GM12878 (cell line): ENCODE measurements around the gene ARHGAP32. TPM values are rescaled to one million over a fixed set of nuclear protein-coding genes. Genes with fewer than 3 reads are reported as not detected.

ENCODE experiments used
- ATAC-seq: fragments of 200-7000 bp; cut with Tn5 transposase; 3 replicates; pipeline ENCODE4 v1.9.1; 2020; ENCODE audit warnings: mild to moderate bottlenecking, moderate library complexity
- BruUV-seq: library from RNA; stranded (reverse); fragments of 400-500 nt; replicated peaks from 2 replicates; lab custom pipeline; 2021; lab: Mats Ljungman, UMichigan
- CTCF ChIA-PET: fragments of 300-600 bp; sonication (Branson Sonifier 250); formaldehyde crosslinking; extraction: SDS; loops from one replicate; lab custom pipeline; 2021; ENCODE audit warnings: inconsistent platforms; lab: Yijun Ruan, JAX
- POLR2A ChIA-PET: fragments of 350-600 bp; formaldehyde crosslinking; extraction: SDS; loops from one replicate; lab custom pipeline; 2021; ENCODE audit warnings: inconsistent platforms; lab: Charles Lee
- RAD21 ChIA-PET: fragments of 300-600 bp; sonication (Branson Sonifier 250); formaldehyde crosslinking; loops from one replicate; lab custom pipeline; 2023; ENCODE audit warnings: antibody characterized with exemption; ENCODE audit not compliant: unreplicated experiment; lab: Charles Lee
- SMC1A ChIA-PET: fragments of 300-600 bp; sonication (Branson Sonifier 250); formaldehyde crosslinking; loops from one replicate; lab custom pipeline; 2023; ENCODE audit not compliant: unreplicated experiment, uncharacterized antibody; lab: Charles Lee
- DNase-seq: peaks from one replicate; pipeline ENCODE4 v3.0.0-alpha.2; 2011; ENCODE audit warnings: low read depth, low spot score
- FAIRE-seq: peaks from 3 replicates; lab custom pipeline; 2011; peaks lifted over from hg19 to GRCh38; lab: Jason Lieb, UNC
- H2AFZ ChIP-seq: 2 replicates; pipeline ENCODE4 v1.6.0; 2011; ENCODE audit warnings: low read depth, low read length, control low read depth; ENCODE audit not compliant: control insufficient read depth
- H3K27ac ChIP-seq: 2 replicates; pipeline ENCODE4 v1.5.1; 2011; ENCODE audit warnings: control low read depth; ENCODE audit not compliant: control insufficient read depth, insufficient read depth
- H3K27me3 ChIP-seq, 2 experiments: replicated peaks in 1 of 2; 2 replicates each; pipeline versions ENCODE4 v1.6.0 to v1.6.1; 2011; ENCODE audit warnings: low read length in 1 of 2; ENCODE audit not compliant: control insufficient read depth in 2 of 2, insufficient read depth in 2 of 2
- H3K36me3 ChIP-seq, 2 experiments: 2 replicates each; pipeline ENCODE4 v1.5.1; 2011; ENCODE audit warnings: low read length in 1 of 2; ENCODE audit not compliant: control insufficient read depth in 2 of 2, insufficient read depth in 2 of 2
- H3K4me1 ChIP-seq: 2 replicates; pipeline ENCODE4 v1.6.1; 2011; ENCODE audit warnings: mild to moderate bottlenecking, low read length, moderate library complexity, mixed read lengths; ENCODE audit not compliant: control insufficient read depth, insufficient read depth
- H3K4me2 ChIP-seq: 2 replicates; pipeline ENCODE4 v1.6.0; 2011; ENCODE audit warnings: control low read depth; ENCODE audit not compliant: control insufficient read depth, insufficient read depth
- H3K4me3 ChIP-seq: fragments of 200-600 bp; sonication (generic); 2 replicates; pipeline ENCODE4 v1.5.1; 2016
- H3K79me2 ChIP-seq: 2 replicates; pipeline ENCODE4 v1.6.0; 2011; ENCODE audit warnings: low read length; ENCODE audit not compliant: control insufficient read depth, insufficient read depth
- H3K9ac ChIP-seq: 2 replicates; pipeline ENCODE4 v1.8.0; 2011; ENCODE audit warnings: low read length, control low read depth, mixed read lengths; ENCODE audit not compliant: control insufficient read depth, insufficient read depth
- H3K9me3 ChIP-seq: replicated peaks from 3 replicates; pipeline ENCODE4 v1.5.1; 2011; ENCODE audit warnings: mild to moderate bottlenecking, low read length; ENCODE audit not compliant: control insufficient read depth, insufficient read depth
- H4K20me1 ChIP-seq: 2 replicates; pipeline ENCODE4 v1.6.0; 2011; ENCODE audit not compliant: control insufficient read depth, insufficient read depth
- ESRRA ChIP-seq: IDR thresholded peaks from 2 replicates; pipeline ENCODE4 v1.6.1; 2012; ENCODE audit warnings: mild to moderate bottlenecking, low read length, improper control_type of control experiment
- GATAD2B ChIP-seq: fragments of 450-650 bp; conservative IDR thresholded peaks from 2 replicates; pipeline ENCODE4 v1.6.1; 2017; ENCODE audit warnings: low read depth, mild to moderate bottlenecking, moderate library complexity
- POU2F2 ChIP-seq: IDR thresholded peaks from 3 replicates; pipeline ENCODE4 v1.6.1; 2011; ENCODE audit warnings: low read depth, mild to moderate bottlenecking, low read length, borderline replicate concordance
- ZNF384 ChIP-seq: IDR thresholded peaks from 2 replicates; pipeline ENCODE4 v1.6.1; 2012; ENCODE audit warnings: low read depth, mild to moderate bottlenecking, low read length, improper control_type of control experiment, borderline replicate concordance
- WGBS: methylation state at CpG from one replicate; pipeline ENCODE4 v1.1.6; 2016; ENCODE audit warnings: low lambda C conversion rate; ENCODE audit not compliant: insufficient replicate concordance, insufficient coverage; ENCODE audit errors: missing lambda C conversion rate; 5-methylcytosine and 5-hydroxymethylcytosine counted together
- in situ Hi-C: fragments of 300-500 bp; cut with MboI; formaldehyde crosslinking; loops from 9 replicates; pipeline ENCODE4 v1.14.3; 2018; ENCODE audit warnings: mixed read lengths
- intact Hi-C: fragments of 100-400 bp; cut with micrococcal nuclease; formaldehyde crosslinking; loops from one replicate; pipeline ENCODE4 v1.14.2; 2022; ENCODE audit not compliant: unreplicated experiment
- polyA plus RNA-seq, 11 experiments: library from polyadenylated mRNA; depleted of rRNA in 4 of 11; unstranded in 6 of 11; stranded (reverse) in 5 of 11; fragments of >200 nt; fragmentation: Nextera tagmentation in 4 of 11; fragmentation: Illumina TruSeq in 1 of 11; extraction: Ambion mirVana in 4 of 11; extraction: Trizol in 1 of 11; gene quantifications; 1 replicate in 1 of 11; 2 replicates in 10 of 11; pipeline versions ENCODE4 v1.2.1 to v1.2.3, GENCODE V29; 2011 to 2016; ENCODE audit warnings: inconsistent platforms in 2 of 11, missing spikeins in 2 of 11, low read depth in 1 of 11
- total RNA-seq, 4 experiments: library from RNA; depleted of rRNA in 3 of 4; stranded (reverse); fragments of >200 nt in 3 of 4; fragmentation: Illumina TruSeq in 1 of 4; extraction: Trizol in 1 of 4; gene quantifications; 2 replicates each; pipeline versions ENCODE4 v1.2.1 to v1.2.3, GENCODE V29; 2013 to 2021
- TF ChIP-seq, protein P1 (sequence below): fragments of 450-650 bp; formaldehyde crosslinking; IDR thresholded peaks from 2 replicates; pipeline ENCODE4 v1.5.0; 2022; ENCODE audit warnings: mild to moderate bottlenecking, missing genetic modification characterization
- TF ChIP-seq, protein P2 (sequence below): IDR thresholded peaks from 2 replicates; pipeline ENCODE4 v1.6.1; 2012; ENCODE audit warnings: low read depth, low read length, improper control_type of control experiment

Gene ARHGAP32
- total and polyA plus RNA-seq, 10 of the 15 experiments (the other 5 are each of a cell fraction or from before 2014, with no cell fraction given): under 0.01 to 0.46 (median 0.12) TPM; not detected in 1

DNA sequence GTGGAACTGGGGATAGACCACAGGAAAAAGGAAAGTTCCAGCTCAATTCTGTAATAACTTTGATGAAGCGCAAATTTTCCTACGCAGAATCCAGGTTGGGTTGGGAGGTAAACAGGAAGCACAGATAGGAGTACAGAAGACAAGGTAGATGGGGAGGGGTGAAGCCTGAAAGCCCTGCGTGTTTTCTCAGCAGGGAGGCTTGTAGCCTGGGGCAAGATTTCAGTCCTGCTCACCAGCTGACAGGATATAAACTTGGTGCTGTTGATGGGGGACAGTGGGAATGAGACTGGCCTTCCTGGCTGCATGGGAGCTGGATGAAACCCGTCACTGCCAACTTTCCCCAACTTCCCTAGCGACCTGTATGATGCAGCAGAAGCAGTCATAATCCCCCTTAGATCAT lies 114.9 kb downstream of the ARHGAP32 start:
- ATAC-seq (no peak), DNase-seq (no peak), FAIRE-seq (no peak)
- 19% methylated on average over 5 of the region's 5 CpGs for WGBS
- ChIA-PET RAD21 (no interaction called here), SMC1A (interaction anchor here (1.2 kb wide), 1 partner anchor 42 kb away, joined by 3 read pairs; no protein-coding TSS in a partner anchor), POLR2A (no interaction called here), CTCF (interaction anchor here (0.8 kb wide), 1 partner anchor 191 kb away, joined by 4 read pairs; no protein-coding TSS in a partner anchor)
- Histone ChIP-seq H3K9ac (no peak overlapping the region), H3K4me3 (no peak overlapping the region), H4K20me1 (no peaks in the 10 kb centered on the region), H3K4me1 (no peaks in the 10 kb centered on the region), H3K36me3 (no peaks in the 10 kb centered on the region), H3K27me3 (no peaks in the 10 kb centered on the region), H3K79me2 (no peaks in the 10 kb centered on the region), H3K9me3 (no peaks in the 10 kb centered on the region), H3K27ac (no peak overlapping the region)
- intact Hi-C loops: no loop called here
- no peak for TF ChIP-seq ESRRA
- TF ChIP-seq ZNF384: no peak
- no peak for TF ChIP-seq POU2F2
- TF ChIP-seq, protein P1, sequence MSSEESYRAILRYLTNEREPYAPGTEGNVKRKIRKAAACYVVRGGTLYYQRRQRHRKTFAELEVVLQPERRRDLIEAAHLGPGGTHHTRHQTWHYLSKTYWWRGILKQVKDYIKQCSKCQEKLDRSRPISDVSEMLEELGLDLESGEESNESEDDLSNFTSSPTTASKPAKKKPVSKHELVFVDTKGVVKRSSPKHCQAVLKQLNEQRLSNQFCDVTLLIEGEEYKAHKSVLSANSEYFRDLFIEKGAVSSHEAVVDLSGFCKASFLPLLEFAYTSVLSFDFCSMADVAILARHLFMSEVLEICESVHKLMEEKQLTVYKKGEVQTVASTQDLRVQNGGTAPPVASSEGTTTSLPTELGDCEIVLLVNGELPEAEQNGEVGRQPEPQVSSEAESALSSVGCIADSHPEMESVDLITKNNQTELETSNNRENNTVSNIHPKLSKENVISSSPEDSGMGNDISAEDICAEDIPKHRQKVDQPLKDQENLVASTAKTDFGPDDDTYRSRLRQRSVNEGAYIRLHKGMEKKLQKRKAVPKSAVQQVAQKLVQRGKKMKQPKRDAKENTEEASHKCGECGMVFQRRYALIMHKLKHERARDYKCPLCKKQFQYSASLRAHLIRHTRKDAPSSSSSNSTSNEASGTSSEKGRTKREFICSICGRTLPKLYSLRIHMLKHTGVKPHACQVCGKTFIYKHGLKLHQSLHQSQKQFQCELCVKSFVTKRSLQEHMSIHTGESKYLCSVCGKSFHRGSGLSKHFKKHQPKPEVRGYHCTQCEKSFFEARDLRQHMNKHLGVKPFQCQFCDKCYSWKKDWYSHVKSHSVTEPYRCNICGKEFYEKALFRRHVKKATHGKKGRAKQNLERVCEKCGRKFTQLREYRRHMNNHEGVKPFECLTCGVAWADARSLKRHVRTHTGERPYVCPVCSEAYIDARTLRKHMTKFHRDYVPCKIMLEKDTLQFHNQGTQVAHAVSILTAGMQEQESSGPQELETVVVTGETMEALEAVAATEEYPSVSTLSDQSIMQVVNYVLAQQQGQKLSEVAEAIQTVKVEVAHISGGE (CRISPR knock-in tag): no peak
- TF ChIP-seq, protein P2, sequence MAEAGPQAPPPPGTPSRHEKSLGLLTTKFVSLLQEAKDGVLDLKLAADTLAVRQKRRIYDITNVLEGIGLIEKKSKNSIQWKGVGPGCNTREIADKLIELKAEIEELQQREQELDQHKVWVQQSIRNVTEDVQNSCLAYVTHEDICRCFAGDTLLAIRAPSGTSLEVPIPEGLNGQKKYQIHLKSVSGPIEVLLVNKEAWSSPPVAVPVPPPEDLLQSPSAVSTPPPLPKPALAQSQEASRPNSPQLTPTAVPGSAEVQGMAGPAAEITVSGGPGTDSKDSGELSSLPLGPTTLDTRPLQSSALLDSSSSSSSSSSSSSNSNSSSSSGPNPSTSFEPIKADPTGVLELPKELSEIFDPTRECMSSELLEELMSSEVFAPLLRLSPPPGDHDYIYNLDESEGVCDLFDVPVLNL: no peak
- no peak for TF ChIP-seq GATAD2B
- TF ChIP-seq, all 136 proteins: peak for 0
- in situ Hi-C loops: no loop called here
- no peak overlapping the region for H3K4me2 ChIP-seq
- BruUV-seq: no TSS peak
- H2AFZ ChIP-seq: no peak overlapping the region
